VCaP (cell line): ENCODE data around the gene ARL15.

Experiments used
- H3K27ac ChIP-seq: fragments of 450-650 bp; 2 replicates; pipeline ENCODE4 v1.5.1; 2017
- CTCF ChIP-seq: fragments of 450-650 bp; conservative IDR thresholded peaks from 2 replicates; pipeline ENCODE4 v1.5.1; 2017; ENCODE audit warnings: mild to moderate bottlenecking, moderate library complexity

Gene ARL15

GRCh38 chr5:54211912-54212311, 98.5 kb downstream of the ARL15 start:
- no peak overlapping the region for H3K27ac ChIP-seq
- no peak for TF ChIP-seq CTCF

DNA sequence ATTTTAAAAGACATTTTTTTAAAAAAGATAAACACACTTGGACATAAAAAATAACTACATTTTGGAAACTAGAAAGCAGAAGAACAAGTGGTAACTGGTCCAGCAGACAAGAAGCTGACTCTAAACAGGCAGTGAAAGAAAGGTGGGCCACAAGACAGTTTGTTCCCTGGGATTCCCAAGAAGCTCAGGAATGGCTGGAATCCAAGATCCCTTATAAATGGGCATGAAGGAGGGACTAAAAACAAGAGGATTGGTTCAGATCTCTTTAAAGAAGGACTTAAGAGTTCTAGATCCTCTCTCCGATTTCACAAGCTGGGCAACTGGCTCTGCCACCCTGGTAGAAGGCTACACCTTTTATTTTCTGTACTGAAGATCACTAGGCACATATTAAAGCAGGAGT, 102.8 kb downstream of the ARL15 start:
- TF ChIP-seq CTCF = no peak
- no peak overlapping the region for H3K27ac ChIP-seq

DNA sequence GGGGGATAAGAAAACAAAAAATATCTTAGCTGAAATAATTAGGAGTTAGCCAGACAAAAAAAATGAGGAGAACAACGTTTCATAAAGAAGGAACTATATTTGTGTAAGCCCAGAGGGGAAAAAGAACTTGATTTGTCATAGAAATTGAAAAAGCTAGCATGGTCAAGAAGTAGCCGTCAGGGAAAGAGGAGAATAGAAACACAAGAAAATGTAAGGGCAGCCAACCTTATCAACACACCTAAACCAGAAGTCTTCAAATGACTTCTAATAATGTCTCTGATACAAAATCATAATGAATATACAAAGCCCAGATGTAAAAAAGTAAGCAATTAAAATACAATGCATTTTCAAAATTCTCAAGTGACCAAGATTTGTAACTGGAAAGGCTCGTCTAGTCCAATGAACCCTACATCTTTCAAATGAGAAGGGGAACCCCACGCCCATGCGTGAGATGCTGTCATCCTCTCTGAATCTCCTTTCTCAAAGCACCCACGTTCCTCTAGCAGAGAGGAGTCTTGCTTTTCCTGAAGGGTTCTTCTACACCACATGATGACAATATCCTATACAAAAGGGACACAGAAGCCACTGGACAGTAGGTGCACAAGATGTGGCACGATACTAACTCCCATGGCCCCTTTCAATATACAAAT, 103.7 kb downstream of the ARL15 start:
- TF ChIP-seq CTCF = no peak
- H3K27ac ChIP-seq = no peak overlapping the region

GRCh38 chr5:54205918-54206317, 104.5 kb downstream of the ARL15 start:
- no peak for TF ChIP-seq CTCF
- H3K27ac ChIP-seq = no peak overlapping the region

GRCh38 chr5:54205453-54205852, 104.9 kb downstream of the ARL15 start:
- no peak overlapping the region for H3K27ac ChIP-seq
- no peak for TF ChIP-seq CTCF

GRCh38 chr5:54197018-54197417, 113.4 kb downstream of the ARL15 start:
- no peak overlapping the region for H3K27ac ChIP-seq
- TF ChIP-seq CTCF = no peak

DNA sequence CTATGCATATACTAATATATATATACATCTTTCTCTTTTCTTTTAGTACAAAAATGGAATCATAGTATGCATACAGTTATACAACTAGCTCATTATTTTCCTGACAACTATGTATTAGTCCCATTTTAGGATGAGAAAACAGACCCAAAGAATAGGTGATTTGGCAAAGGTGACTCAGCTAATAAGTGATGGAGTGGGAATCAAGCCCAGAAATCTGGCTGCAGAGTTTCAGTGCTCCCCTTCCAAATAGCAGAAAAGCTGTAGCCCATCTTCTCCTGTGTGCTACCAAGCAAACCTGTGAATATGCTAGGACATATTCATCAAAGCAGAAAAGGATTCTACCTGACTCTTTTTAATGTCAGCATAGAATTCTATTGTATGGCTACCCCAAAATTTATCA, 114.7 kb downstream of the ARL15 start:
- no peak overlapping the region for H3K27ac ChIP-seq
- TF ChIP-seq CTCF = no peak
